Measurements from ENCODE around the gene SAC3D1.

SAC3D1 gene

GRCh38 chr11:65086809-65087208 is 45.8 kb downstream of the SAC3D1 start:
- in situ Hi-C loops (cut with MboI; ENCODE audit: low sequenced_read_pairs): no loop called here

- in situ Hi-C loops (cut with MboI; ENCODE audit: low sequenced_read_pairs): no loop called here
These were observed 46.2 kb downstream of the SAC3D1 start for GRCh38 chr11:65087216-65087615.

DNA sequence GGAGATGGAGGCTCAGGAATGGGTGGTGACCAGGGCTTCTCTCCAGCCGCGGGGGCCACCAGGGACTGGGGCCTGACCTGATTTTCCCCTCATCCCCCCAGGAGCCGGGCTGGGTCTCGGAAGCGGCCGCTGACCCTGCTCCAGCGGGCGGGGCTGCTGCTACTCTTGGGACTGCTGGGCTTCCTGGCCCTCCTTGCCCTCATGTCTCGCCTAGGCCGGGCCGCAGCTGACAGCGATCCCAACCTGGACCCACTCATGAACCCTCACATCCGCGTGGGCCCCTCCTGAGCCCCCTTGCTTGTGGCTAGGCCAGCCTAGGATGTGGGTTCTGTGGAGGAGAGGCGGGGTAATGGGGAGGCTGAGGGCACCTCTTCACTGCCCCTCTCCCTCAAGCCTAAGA is 46.8 kb downstream of the SAC3D1 start:
- in situ Hi-C loops (cut with MboI; ENCODE audit: low sequenced_read_pairs): no loop called here

- in situ Hi-C loops (cut with MboI; ENCODE audit: low sequenced_read_pairs): no loop called here
These were observed 48.6 kb downstream of the SAC3D1 start for GRCh38 chr11:65089621-65090020.

DNA sequence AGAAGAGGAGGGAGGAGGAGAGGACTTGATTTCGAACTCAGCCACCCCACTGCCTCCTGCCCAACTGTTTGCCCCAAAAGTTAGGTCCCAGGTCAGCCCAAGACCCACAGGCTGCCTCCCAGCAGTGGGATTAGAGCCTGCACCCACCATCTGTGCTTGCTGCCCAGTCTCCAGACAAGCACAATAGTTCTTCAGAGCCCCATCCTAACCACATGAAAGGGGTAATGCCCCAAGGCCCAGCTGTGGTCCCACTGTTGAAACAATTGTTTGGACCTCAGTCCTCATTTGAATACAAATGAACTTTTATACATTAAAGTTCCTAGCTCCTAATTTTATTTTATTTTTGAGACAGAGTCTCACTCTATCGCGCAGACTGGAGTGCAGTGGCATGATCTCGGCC is 49.6 kb downstream of the SAC3D1 start:
- in situ Hi-C loops (cut with MboI; ENCODE audit: low sequenced_read_pairs): no loop called here
